ENCODE measurements around the gene PIK3C2G. TPM values are rescaled to one million over a fixed set of nuclear protein-coding genes. Genes with fewer than 3 reads are reported as not detected.

The PIK3C2G gene
- polyA plus RNA-seq, 4 donors: 0.52 to 6.8 (median 2.7) TPM

DNA sequence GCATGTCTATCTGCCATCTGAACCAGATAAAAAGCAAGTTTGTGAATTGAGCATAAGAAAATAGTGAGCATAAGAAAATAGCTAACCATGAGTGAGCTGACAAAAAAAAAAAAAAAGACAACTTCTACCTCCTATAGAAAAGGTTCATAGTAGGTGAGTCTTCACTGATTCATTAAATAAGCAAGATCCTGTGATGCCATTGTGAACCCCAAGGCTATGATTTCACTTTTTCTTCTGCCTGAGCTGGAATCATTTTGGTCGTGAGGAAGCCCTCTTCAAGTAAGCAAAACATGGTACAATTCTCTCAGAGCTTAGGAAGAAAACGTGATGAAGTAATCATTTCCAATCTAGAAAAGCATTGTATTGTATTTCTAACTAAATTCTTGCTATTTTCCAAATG lies 1.2 kb downstream of the PIK3C2G start:
- no peak for FAIRE-seq

DNA sequence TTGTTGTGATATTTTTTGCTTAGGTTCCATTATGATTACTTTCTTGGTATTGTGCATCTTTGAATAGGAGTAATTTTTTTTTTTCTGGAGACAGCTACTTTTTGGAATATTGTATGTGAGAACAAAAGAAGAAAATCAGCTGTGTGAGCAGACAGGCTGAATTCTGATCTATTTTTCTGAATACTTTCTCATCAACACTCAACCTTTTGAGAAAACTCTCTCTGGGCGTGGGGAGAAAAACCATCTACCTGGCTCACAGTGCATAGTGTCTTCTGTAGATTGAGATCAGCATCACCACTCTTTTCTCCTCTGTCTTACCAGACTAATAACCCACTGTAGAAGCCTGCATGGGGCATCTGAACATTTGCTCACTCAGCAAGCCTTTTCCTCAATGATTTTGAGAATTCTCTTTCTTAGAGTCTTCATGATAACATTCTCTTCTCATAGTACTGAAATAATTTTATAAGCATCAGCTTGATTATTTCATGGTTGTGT lies 3.3 kb downstream of the PIK3C2G start:
- Histone ChIP-seq H3K36me3 (ENCODE audit: control insufficient read depth in 3 of 3, insufficient read depth in 2 of 3, low read depth in 1 of 3, low read length in 3 of 3) (no peaks in the 10 kb centered on the region), H3K4me1 (ENCODE audit: control insufficient read depth in 3 of 3, insufficient read depth in 2 of 3, low read depth in 1 of 3, low read length in 2 of 3) (no peaks in the 10 kb centered on the region), H3K9me3 (ENCODE audit: control insufficient read depth in 2 of 2, insufficient read depth in 1 of 2, low read depth in 1 of 2, low read length in 1 of 2) (no peaks in the 10 kb centered on the region), H3K4me3 (ENCODE audit: low read depth in 1 of 3, low read length in 3 of 3) (no peak overlapping the region), H3K27me3 (ENCODE audit: control insufficient read depth in 3 of 3, insufficient read depth in 3 of 3, low read length in 3 of 3) (no peaks in the 10 kb centered on the region), H3K27ac (ENCODE audit: low read depth in 1 of 3, low read length in 2 of 3) (no peak overlapping the region)
- WGBS, 3 donors: 76 to 84% (median 79%) methylated on average over 1 of the region's 1 CpG
- no peak for DNase-seq
- no peak for FAIRE-seq

More for the DNA sequence above, 1.2 kb downstream of the PIK3C2G start:
- peaks cover 0 to 6% (median 0%) of the 10 kb centered on the region in 3 donors for H3K4me1 ChIP-seq (ENCODE audit: control insufficient read depth in 3 of 3, insufficient read depth in 2 of 3, low read depth in 1 of 3, low read length in 2 of 3)
- no peak overlapping the region for H3K27ac ChIP-seq (ENCODE audit: low read depth in 1 of 3, low read length in 2 of 3)
- no peaks in the 10 kb centered on the region for H3K9me3 ChIP-seq (ENCODE audit: control insufficient read depth in 2 of 2, insufficient read depth in 1 of 2, low read depth in 1 of 2, low read length in 1 of 2)
- WGBS, 3 donors: 62 to 87% (median 67%) methylated on average over 2 of the region's 2 CpGs
- no peak for DNase-seq
- H3K36me3 ChIP-seq (ENCODE audit: control insufficient read depth in 3 of 3, insufficient read depth in 2 of 3, low read depth in 1 of 3, low read length in 3 of 3): no peaks in the 10 kb centered on the region
- H3K4me3 ChIP-seq (ENCODE audit: low read depth in 1 of 3, low read length in 3 of 3): no peak overlapping the region
- no peaks in the 10 kb centered on the region for H3K27me3 ChIP-seq (ENCODE audit: control insufficient read depth in 3 of 3, insufficient read depth in 3 of 3, low read length in 3 of 3)

DNA sequence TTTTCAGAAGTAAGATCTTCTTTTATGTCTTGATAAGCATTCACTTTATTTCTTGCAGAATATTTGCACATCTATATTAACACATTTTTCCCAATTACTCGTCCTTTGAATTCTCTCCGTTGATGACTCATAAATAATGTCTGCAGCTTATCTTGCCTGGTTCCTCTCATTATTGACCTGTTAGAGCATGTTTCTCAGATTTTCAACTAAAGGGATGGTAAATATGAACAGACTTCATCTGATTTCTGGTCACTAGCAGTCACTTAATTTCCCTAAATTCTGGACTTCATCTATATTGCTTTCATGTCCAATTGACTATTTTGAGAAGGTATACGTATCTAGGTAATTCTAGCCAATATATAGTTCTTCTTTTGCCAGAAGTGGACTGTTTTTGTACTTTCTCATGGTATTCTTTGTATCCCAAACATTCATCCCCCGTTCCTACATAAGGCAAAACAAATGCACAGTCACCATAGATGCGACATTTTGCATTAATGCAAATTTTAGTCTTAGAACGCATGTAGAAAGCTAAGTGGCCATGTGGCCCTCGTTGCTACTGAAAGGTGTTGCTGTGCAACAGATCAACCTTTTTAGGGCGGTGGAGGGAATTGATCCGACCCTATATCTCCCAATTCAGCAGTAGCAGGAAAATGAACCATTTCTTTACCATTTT lies 6.2 kb downstream of the PIK3C2G start:
- Histone ChIP-seq H3K4me1 (ENCODE audit: control insufficient read depth in 3 of 3, insufficient read depth in 2 of 3, low read depth in 1 of 3, low read length in 2 of 3) (no peaks in the 10 kb centered on the region), H3K4me3 (ENCODE audit: low read depth in 1 of 3, low read length in 3 of 3) (no peak overlapping the region), H3K27ac (ENCODE audit: low read depth in 1 of 3, low read length in 2 of 3) (no peak overlapping the region), H3K27me3 (ENCODE audit: control insufficient read depth in 3 of 3, insufficient read depth in 3 of 3, low read length in 3 of 3) (no peaks in the 10 kb centered on the region), H3K36me3 (ENCODE audit: control insufficient read depth in 3 of 3, insufficient read depth in 2 of 3, low read depth in 1 of 3, low read length in 3 of 3) (no peaks in the 10 kb centered on the region), H3K9me3 (ENCODE audit: control insufficient read depth in 2 of 2, insufficient read depth in 1 of 2, low read depth in 1 of 2, low read length in 1 of 2) (no peaks in the 10 kb centered on the region)
- DNase-seq (no peak), FAIRE-seq (no peak)
- 82 to 89% (median 85%) methylated on average over 9 of the region's 9 CpGs for WGBS, 3 donors

DNA sequence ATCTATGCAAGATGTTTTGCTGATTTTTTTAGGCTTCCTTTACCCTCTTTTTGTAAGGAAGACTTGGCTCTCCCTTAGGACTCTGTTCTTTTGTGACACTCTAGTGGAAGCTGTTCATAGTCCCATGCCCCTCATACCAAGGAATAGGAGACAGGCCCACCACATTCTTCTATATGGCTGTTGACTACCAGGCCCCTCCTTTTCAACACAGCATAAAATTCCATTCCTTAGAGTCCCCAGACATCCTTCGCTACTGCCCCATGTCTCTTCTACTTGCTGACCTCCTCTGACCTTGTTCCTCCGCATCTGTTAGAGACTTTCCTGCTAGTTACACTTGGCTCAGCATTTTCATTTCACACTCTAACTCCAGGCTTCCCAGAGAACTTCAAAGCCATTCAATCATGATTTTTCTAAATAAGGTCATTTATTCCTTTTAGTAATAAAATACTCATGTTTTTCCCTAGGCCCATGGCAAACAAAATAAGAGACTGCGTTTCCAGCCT lies 9.7 kb downstream of the PIK3C2G start:
- Histone ChIP-seq H3K9me3 (ENCODE audit: control insufficient read depth in 2 of 2, insufficient read depth in 1 of 2, low read depth in 1 of 2, low read length in 1 of 2) (no peaks in the 10 kb centered on the region), H3K36me3 (ENCODE audit: control insufficient read depth in 3 of 3, insufficient read depth in 2 of 3, low read depth in 1 of 3, low read length in 3 of 3) (no peaks in the 10 kb centered on the region), H3K27me3 (ENCODE audit: control insufficient read depth in 3 of 3, insufficient read depth in 3 of 3, low read length in 3 of 3) (no peaks in the 10 kb centered on the region), H3K4me3 (ENCODE audit: low read depth in 1 of 3, low read length in 3 of 3) (no peak overlapping the region), H3K27ac (ENCODE audit: low read depth in 1 of 3, low read length in 2 of 3) (no peak overlapping the region), H3K4me1 (ENCODE audit: control insufficient read depth in 3 of 3, insufficient read depth in 2 of 3, low read depth in 1 of 3, low read length in 2 of 3) (no peaks in the 10 kb centered on the region)
- FAIRE-seq (no peak), DNase-seq (no peak)
- 78 to 89% (median 83%) methylated on average over 3 of the region's 3 CpGs for WGBS, 3 donors

DNA sequence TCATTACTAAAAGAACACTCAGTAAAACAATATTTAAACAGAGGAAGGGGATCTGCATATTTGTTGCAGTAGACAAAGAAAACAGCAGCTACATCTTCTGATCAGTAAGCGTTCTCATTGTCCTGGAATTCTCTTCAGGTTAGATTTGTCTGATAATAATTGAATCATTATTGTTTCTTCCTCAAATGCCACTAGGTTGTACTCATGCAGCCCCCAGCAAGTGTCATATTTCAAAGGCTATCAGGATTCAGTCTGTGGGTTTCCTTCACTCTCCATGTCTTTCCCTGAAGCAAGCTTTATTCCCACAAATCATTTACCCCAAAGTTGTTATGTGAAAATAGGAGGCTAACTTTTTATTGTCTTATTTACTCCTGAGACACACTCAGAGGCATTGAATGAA lies 14.7 kb downstream of the PIK3C2G start:
- no peak for FAIRE-seq
- Histone ChIP-seq H3K9me3 (ENCODE audit: control insufficient read depth in 2 of 2, insufficient read depth in 1 of 2, low read depth in 1 of 2, low read length in 1 of 2) (no peaks in the 10 kb centered on the region), H3K36me3 (ENCODE audit: control insufficient read depth in 3 of 3, insufficient read depth in 2 of 3, low read depth in 1 of 3, low read length in 3 of 3) (no peaks in the 10 kb centered on the region), H3K27ac (ENCODE audit: low read depth in 1 of 3, low read length in 2 of 3) (no peak overlapping the region), H3K4me1 (ENCODE audit: control insufficient read depth in 3 of 3, insufficient read depth in 2 of 3, low read depth in 1 of 3, low read length in 2 of 3) (no peaks in the 10 kb centered on the region), H3K4me3 (ENCODE audit: low read depth in 1 of 3, low read length in 3 of 3) (no peak overlapping the region), H3K27me3 (ENCODE audit: control insufficient read depth in 3 of 3, insufficient read depth in 3 of 3, low read length in 3 of 3) (no peaks in the 10 kb centered on the region)
- DNase-seq: no peak
- WGBS, 3 donors: 79 to 91% (median 82%) methylated on average over 1 of the region's 1 CpG

DNA sequence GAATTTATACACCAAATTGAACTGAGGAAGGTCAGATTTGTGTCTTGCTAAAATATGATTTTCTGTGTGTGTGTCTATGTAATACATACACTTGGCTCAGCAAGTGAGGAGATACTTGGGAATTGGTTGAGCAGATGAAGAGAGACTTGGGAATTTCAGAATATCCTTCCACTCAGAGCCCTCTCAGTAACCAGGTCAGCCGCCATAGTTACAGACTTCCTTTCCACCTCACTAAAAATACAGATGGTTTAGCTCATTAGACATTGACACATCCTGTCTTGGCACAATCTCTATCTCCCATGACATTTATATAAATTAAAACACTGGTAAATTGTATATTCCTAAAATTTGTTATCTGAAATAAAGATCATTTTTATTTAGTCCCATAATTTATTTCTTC lies 15.9 kb downstream of the PIK3C2G start:
- WGBS, 3 donors: 15 to 96% (median 88%) methylated on average over 1 of the region's 1 CpG
- Histone ChIP-seq H3K27ac (ENCODE audit: low read depth in 1 of 3, low read length in 2 of 3) (no peak overlapping the region), H3K27me3 (ENCODE audit: control insufficient read depth in 3 of 3, insufficient read depth in 3 of 3, low read length in 3 of 3) (no peaks in the 10 kb centered on the region), H3K4me3 (ENCODE audit: low read depth in 1 of 3, low read length in 3 of 3) (no peak overlapping the region), H3K36me3 (ENCODE audit: control insufficient read depth in 3 of 3, insufficient read depth in 2 of 3, low read depth in 1 of 3, low read length in 3 of 3) (no peaks in the 10 kb centered on the region), H3K4me1 (ENCODE audit: control insufficient read depth in 3 of 3, insufficient read depth in 2 of 3, low read depth in 1 of 3, low read length in 2 of 3) (no peaks in the 10 kb centered on the region), H3K9me3 (ENCODE audit: control insufficient read depth in 2 of 2, insufficient read depth in 1 of 2, low read depth in 1 of 2, low read length in 1 of 2) (no peaks in the 10 kb centered on the region)
- no peak for DNase-seq
- no peak for FAIRE-seq

DNA sequence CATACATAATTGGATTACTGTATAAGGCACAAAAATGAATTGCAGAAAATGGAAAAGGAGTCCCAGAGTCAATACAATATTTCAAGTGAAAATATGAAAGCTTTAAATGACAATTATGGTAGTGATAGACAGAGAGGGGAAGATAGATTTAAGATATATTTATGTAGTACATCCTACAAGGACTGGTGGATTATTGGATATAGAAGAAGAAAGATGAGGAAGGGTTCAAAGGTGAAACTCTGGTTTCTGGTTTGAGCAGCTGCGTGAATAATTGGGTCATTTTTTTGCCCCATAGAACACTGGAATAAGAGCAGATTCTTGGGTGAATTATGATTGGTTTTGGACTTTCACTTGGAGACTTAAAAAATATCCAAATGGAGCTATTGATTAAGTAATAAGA lies 19.4 kb downstream of the PIK3C2G start:
- Histone ChIP-seq H3K27me3 (ENCODE audit: control insufficient read depth in 3 of 3, insufficient read depth in 3 of 3, low read length in 3 of 3) (no peaks in the 10 kb centered on the region), H3K4me1 (ENCODE audit: control insufficient read depth in 3 of 3, insufficient read depth in 2 of 3, low read depth in 1 of 3, low read length in 2 of 3) (no peaks in the 10 kb centered on the region), H3K4me3 (ENCODE audit: low read depth in 1 of 3, low read length in 3 of 3) (no peak overlapping the region), H3K36me3 (ENCODE audit: control insufficient read depth in 3 of 3, insufficient read depth in 2 of 3, low read depth in 1 of 3, low read length in 3 of 3) (no peaks in the 10 kb centered on the region), H3K27ac (ENCODE audit: low read depth in 1 of 3, low read length in 2 of 3) (no peak overlapping the region), H3K9me3 (ENCODE audit: control insufficient read depth in 2 of 2, insufficient read depth in 1 of 2, low read depth in 1 of 2, low read length in 1 of 2) (no peaks in the 10 kb centered on the region)
- 63 to 89% (median 76%) methylated on average over 1 of the region's 1 CpG for WGBS, 3 donors
- DNase-seq: no peak
- no peak for FAIRE-seq

DNA sequence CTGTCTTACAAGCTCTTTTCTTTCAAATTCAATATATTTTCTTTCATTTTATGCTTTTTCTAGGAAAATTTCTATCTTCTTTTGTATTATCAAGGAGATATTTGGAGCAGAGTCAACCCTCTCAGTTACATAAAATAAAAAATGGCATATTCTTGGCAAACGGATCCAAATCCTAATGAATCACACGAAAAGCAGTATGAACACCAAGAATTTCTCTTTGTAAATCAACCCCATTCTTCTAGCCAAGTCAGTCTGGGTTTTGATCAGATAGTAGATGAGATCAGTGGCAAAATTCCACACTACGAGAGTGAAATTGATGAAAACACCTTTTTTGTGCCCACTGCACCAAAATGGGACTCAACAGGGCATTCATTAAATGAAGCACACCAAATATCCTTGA lies 20.6 kb downstream of the PIK3C2G start:
- no peak for FAIRE-seq
- 75 to 84% (median 81%) methylated on average over 3 of the region's 3 CpGs for WGBS, 3 donors
- no peak for DNase-seq

DNA sequence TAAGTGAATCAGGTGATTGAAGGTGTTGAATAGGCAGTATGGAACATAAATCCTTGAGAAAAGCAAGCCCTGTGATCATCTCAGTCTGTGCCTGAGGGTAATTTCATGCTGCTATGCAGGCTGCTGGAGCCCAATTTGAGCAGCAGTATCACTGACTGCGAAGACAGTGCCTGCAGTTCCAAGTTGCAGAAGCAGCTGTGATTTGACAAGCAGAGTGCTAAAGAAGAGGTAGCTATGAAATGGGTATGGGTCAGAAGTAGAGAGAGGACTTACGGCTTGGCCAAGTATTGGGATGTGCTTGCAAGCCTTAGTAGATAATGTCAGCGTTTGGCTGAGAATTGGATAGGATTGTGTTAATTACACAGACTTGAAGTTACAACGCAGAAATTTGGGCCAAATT lies 22.5 kb downstream of the PIK3C2G start:
- Histone ChIP-seq H3K27ac (ENCODE audit: low read depth in 1 of 3, low read length in 2 of 3) (no peak overlapping the region), H3K27me3 (ENCODE audit: control insufficient read depth in 3 of 3, insufficient read depth in 3 of 3, low read length in 3 of 3) (no peaks in the 10 kb centered on the region), H3K9me3 (ENCODE audit: control insufficient read depth in 2 of 2, insufficient read depth in 1 of 2, low read depth in 1 of 2, low read length in 1 of 2) (no peaks in the 10 kb centered on the region), H3K4me3 (ENCODE audit: low read depth in 1 of 3, low read length in 3 of 3) (no peak overlapping the region), H3K36me3 (ENCODE audit: control insufficient read depth in 3 of 3, insufficient read depth in 2 of 3, low read depth in 1 of 3, low read length in 3 of 3) (no peaks in the 10 kb centered on the region), H3K4me1 (ENCODE audit: control insufficient read depth in 3 of 3, insufficient read depth in 2 of 3, low read depth in 1 of 3, low read length in 2 of 3) (no peaks in the 10 kb centered on the region)
- DNase-seq (no peak), FAIRE-seq (no peak)
- 65 to 83% (median 78%) methylated on average over 4 of the region's 4 CpGs for WGBS, 3 donors

More for the DNA sequence above, 20.6 kb downstream of the PIK3C2G start:
- Histone ChIP-seq H3K27ac (ENCODE audit: low read depth in 1 of 3, low read length in 2 of 3) (no peak overlapping the region), H3K36me3 (ENCODE audit: control insufficient read depth in 3 of 3, insufficient read depth in 2 of 3, low read depth in 1 of 3, low read length in 3 of 3) (no peaks in the 10 kb centered on the region), H3K4me1 (ENCODE audit: control insufficient read depth in 3 of 3, insufficient read depth in 2 of 3, low read depth in 1 of 3, low read length in 2 of 3) (no peaks in the 10 kb centered on the region), H3K9me3 (ENCODE audit: control insufficient read depth in 2 of 2, insufficient read depth in 1 of 2, low read depth in 1 of 2, low read length in 1 of 2) (no peaks in the 10 kb centered on the region), H3K4me3 (ENCODE audit: low read depth in 1 of 3, low read length in 3 of 3) (no peak overlapping the region), H3K27me3 (ENCODE audit: control insufficient read depth in 3 of 3, insufficient read depth in 3 of 3, low read length in 3 of 3) (no peaks in the 10 kb centered on the region)
